HG03432 (cell line): ENCODE results near the gene ACER2.
A peak's percentile ranks its signal among the peaks of the same experiment; 100 is the strongest.

Source experiments
- ATAC-seq: cut with Tn5 transposase; IDR thresholded peaks from one replicate; pipeline ENCODE4 v1.9.1; 2021; ENCODE audit warnings: mild to moderate bottlenecking, moderate library complexity; ENCODE audit not compliant: unreplicated experiment

Gene ACER2

GRCh38 chr9:19481971-19482404 lies 73.2 kb downstream of the ACER2 start:
- ATAC-seq = no peak

DNA sequence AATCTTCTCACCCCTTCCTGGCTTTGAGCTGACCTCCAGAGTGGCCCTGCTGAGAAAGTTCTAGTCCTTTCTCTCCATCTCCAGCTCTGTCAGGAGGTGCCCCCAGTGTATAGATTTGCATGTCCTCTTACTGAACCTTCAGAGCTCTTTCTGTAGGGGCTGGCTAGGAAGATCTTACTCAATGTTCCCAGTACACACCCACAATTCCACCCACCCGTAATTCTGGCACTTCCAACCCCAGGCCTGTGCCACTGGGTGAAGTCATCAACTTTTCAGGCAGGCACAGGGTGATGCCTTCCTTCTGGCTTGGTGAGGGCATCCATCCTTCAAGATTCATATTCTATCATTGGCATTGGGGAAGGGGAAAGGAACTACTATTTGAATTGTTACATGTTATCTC lies 75.9 kb downstream of the ACER2 start:
- ATAC-seq = no peak

DNA sequence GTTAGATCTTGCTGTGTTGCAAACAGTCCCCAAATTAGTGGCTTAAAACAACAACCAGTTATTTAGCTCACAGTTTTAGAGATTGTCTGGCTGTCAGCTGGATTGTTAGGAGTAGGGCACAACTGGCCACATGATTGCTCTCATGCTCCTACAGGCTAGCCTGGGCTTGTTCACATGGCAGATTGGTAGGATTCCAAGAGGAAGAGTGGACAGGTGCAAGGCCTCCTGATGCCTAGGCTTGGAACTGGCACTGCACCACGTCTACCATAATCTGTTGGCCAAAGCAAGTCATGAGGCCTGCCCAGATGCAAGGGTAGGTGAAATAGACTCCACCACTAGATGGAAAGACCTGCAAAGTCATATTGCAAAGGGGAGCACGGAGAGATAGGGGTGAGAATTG lies 76.4 kb downstream of the ACER2 start:
- no peak for ATAC-seq

- no peak for ATAC-seq
Observed at GRCh38 chr9:19486803-19487202, 78.0 kb downstream of the ACER2 start.

GRCh38 chr9:19488721-19489120 lies 79.9 kb downstream of the ACER2 start:
- ATAC-seq = no peak

DNA sequence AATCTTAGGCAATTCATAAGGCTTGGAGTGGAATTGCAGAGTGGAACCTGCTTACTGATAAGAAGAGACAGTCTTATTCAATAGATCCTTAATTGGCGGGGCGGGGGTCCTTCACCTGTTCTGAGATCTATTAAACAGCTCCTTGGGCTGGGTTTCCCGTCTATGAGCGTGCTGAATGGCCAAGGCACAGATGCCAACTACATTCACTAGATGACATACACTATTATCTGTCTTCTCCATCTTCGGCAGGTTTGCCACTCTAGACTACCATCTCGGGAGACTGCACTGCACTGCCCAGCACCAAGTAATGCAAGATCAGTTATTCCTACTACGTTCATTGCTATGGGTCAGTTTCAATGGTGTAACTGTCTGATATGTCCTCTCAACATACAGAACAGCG lies 81.5 kb downstream of the ACER2 start:
- ATAC-seq = no peak

- no peak for ATAC-seq
Observed at GRCh38 chr9:19490828-19491227, 82.0 kb downstream of the ACER2 start.

DNA sequence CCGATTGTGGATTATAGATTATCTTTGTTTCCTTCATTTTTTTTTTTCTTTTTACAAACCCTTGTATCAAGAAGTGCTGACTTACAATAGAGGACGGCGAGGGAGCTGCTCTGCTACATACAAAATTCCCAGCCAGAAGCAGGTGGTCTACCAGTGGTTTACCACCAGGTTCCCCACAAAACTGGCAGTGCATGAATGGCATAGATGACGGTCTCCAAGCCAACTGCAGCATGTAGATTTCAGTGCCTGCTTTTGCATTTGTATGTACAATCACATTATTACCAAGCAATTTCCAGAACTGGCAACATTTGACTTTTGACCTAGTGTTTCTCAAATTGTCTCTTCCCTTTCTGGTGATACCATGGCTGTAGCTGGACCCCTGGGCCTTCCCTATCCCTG lies 84.0 kb downstream of the ACER2 start:
- ATAC-seq = peak; percentile 11

DNA sequence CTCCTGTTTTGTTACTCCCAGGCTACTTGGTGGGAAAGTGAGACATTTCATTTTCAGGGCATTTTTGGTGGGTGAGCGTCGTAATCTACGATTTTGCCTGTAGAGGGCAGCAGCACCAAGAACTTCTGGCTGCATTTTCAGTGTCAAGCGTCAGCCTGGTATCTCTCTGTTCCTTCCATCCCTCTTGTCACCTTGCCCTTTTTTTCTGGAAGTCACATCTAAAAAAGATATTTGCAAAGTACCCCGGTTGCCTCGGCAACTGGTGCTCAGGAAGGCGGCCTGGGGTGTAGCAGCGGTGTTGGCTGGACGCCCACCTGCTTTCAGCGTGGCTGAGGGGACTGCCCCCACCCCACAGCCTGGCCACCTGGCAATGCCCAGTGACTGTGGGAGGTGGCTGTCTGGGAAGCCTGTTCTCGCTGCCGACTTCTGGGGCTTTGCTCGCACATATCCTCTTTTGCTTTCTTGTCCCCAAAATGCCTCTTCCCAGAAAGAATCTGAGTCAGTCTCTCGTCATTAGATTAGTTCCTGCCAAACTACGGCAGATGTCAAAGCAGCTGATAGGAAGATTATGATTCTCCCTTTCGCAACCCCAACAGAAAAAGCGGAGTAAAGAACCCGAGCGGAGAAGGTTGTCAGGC lies 84.5 kb downstream of the ACER2 start:
- ATAC-seq = peak; percentile 85

DNA sequence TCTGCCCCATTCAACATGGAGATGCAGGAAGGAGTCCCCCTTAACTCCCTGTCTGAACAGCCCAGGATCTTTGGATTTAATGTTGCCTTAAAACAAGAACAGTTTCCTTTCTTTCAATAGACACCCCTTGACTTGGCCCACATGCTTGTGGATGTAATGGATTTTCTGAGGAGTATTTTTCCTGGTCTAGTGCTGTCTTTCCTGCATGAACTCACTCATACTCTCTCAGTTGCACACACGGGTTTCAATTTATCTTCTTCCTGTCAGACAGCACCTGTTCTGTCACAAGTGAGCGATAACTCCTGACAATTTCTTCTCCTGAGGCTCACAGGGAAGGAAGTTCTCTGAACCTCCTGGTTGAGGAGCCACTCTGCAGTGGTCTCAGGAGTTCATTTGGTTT lies 85.1 kb downstream of the ACER2 start:
- ATAC-seq = no peak

DNA sequence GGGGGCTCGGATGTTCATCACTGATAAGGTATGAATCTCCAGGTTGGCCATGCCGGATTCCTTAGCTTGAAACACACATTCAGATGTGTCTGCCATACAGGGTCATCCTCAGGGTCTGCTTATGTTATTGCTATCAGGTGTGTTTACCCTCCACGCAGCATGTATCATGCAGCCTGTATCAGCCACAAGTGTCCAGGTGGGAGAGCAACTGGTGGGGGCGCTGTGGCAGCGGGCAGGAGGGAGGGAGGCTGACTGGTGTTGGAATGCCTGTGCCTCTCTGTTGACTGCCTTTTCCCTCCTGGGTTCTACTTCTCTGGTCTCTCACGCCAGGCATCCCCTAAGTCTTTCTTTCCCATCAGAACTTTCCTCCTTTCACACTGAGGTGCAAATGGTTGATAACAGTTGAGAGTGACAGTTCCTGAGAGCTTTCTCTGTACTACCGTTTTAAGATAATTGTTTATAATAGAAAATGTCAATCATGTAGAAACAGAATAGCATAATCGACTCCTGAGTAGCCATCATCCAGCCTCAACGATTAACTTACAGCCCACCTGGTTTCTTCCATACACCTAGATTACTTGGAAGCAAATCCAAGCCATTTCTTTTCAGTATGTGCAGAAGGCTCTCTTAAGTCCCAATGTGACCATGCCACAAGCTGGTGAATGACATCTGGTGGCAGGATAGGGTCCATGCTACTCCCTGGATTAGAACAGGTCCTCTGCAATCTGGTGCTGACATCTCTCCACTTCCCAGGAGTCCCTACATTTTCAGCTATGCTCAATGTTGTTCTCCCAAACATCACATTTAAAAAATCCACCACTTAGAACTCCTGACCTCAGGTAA lies 86.6 kb downstream of the ACER2 start:
- no peak for ATAC-seq

GRCh38 chr9:19496321-19497050 lies 87.7 kb downstream of the ACER2 start:
- ATAC-seq = no peak

DNA sequence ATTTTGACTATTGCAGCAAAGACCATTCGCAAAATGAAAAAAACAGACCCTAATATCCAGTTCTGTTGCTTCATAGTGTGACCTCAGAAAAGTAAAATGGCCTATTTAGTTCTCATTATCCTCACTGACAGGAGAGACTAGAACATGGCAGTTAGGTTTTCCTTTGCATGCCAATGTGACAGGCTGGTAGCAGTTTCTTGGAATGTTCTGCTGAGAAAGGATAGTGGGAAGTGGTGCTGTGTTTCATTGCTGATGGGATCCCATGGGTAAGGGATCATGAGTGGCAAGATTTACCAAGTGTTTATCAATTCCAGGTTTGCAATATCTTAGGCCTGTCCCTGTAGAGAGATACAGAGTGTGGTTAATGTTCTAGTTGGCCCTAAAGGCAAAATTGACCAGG lies 88.5 kb downstream of the ACER2 start:
- no peak for ATAC-seq

GRCh38 chr9:19498015-19498414 lies 89.2 kb downstream of the ACER2 start:
- no peak for ATAC-seq
